OCI-LY3 (cell line): ENCODE measurements around the gene ZRANB2.

Source experiments
- H2AFZ ChIP-seq: fragments of 200-600, 300-600 bp; shearing (Covaris generic); 2 replicates; pipeline ENCODE4 v1.6.0; 2014; ENCODE audit warnings: antibody characterized with exemption, low read depth, low read length
- H3K27ac ChIP-seq: fragments of 200-600, 300-600 bp; sonication (generic); 2 replicates; pipeline ENCODE4 v1.5.1; 2014; ENCODE audit warnings: mild to moderate bottlenecking, low read length, moderate library complexity, mixed read lengths
- H3K27me3 ChIP-seq: fragments of 200-600, 300-600 bp; sonication (generic); 2 replicates; pipeline ENCODE4 v1.6.1; 2014; ENCODE audit warnings: low read depth, low read length, mixed read lengths
- H3K36me3 ChIP-seq: fragments of 200-600, 300-600 bp; sonication (generic); replicated peaks from 2 replicates; pipeline ENCODE3; 2014; ENCODE audit warnings: low read depth, low read length, mixed read lengths
- H3K4me1 ChIP-seq: fragments of 300-600, 200-600 bp; sonication (generic); 2 replicates; pipeline ENCODE4 v1.6.1; 2014; ENCODE audit warnings: low read length, mixed read lengths
- H3K4me2 ChIP-seq: fragments of 200-600, 300-600 bp; sonication (generic); 2 replicates; pipeline ENCODE4 v1.6.1; 2014; ENCODE audit warnings: low read length, mixed read lengths
- H3K4me3 ChIP-seq: fragments of 300-600, 200-600 bp; sonication (generic); 2 replicates; pipeline ENCODE4 v1.5.1; 2014; ENCODE audit warnings: antibody characterized with exemption, mild to moderate bottlenecking, low read length, moderate library complexity
- H3K79me2 ChIP-seq: fragments of 300-600, 200-600 bp; shearing (Covaris generic); 2 replicates; pipeline ENCODE4 v1.6.1; 2014; ENCODE audit warnings: mild to moderate bottlenecking, low read length, mixed read lengths
- H3K9ac ChIP-seq: fragments of 300-600, 200-600 bp; shearing (Covaris generic); 2 replicates; pipeline ENCODE4 v1.6.0; 2014; ENCODE audit warnings: mild to moderate bottlenecking, low read length, moderate library complexity
- H3K9me3 ChIP-seq: fragments of 200-600, 300-600 bp; shearing (Covaris generic); 2 replicates; pipeline ENCODE4 v1.6.1; 2014; ENCODE audit warnings: low read length, mixed read lengths; ENCODE audit not compliant: insufficient read depth
- H4K20me1 ChIP-seq: fragments of 200-600, 300-600 bp; sonication (generic); 2 replicates; pipeline ENCODE4 v1.6.1; 2016; ENCODE audit warnings: low read length, mixed read lengths; ENCODE audit not compliant: insufficient read depth
- CTCF ChIP-seq: fragments of 200-600, 300-600 bp; sonication (generic); IDR thresholded peaks from 2 replicates; pipeline ENCODE4 v1.5.1; 2014; ENCODE audit warnings: antibody characterized with exemption, low read length, low read depth
- EZH2phosphoT487 ChIP-seq: fragments of 200-600 bp; shearing (Covaris generic); IDR thresholded peaks from 2 replicates; pipeline ENCODE4 v1.6.1; 2018; ENCODE audit warnings: antibody characterized with exemption, mixed run types, low read depth

Gene ZRANB2

GRCh38 chr1:71094913-71095312, 14.1 kb upstream of the ZRANB2 start:
- Histone ChIP-seq H3K4me2 (no peak overlapping the region), H3K9ac (no peak overlapping the region), H3K27me3 (no peaks in the 10 kb centered on the region), H3K9me3 (no peaks in the 10 kb centered on the region), H3K4me3 (no peak overlapping the region), H3K27ac (no peak overlapping the region), H3K4me1 (no peaks in the 10 kb centered on the region), H3K79me2 (no peaks in the 10 kb centered on the region), H4K20me1 (no peaks in the 10 kb centered on the region), H2AFZ (no peak overlapping the region), H3K36me3 (no peaks in the 10 kb centered on the region)
- no peak for TF ChIP-seq CTCF
- TF ChIP-seq EZH2phosphoT487, result no peak

GRCh38 chr1:71093938-71094337, 13.1 kb upstream of the ZRANB2 start:
- Histone ChIP-seq H3K27me3 (no peaks in the 10 kb centered on the region), H3K9ac (no peak overlapping the region), H2AFZ (no peak overlapping the region), H3K4me2 (no peak overlapping the region), H3K4me3 (no peak overlapping the region), H4K20me1 (no peaks in the 10 kb centered on the region), H3K4me1 (no peaks in the 10 kb centered on the region), H3K79me2 (no peaks in the 10 kb centered on the region), H3K27ac (no peak overlapping the region), H3K36me3 (no peaks in the 10 kb centered on the region), H3K9me3 (no peaks in the 10 kb centered on the region)
- no peak for TF ChIP-seq EZH2phosphoT487
- TF ChIP-seq CTCF, result peak; percentile 30

GRCh38 chr1:71089536-71090270, 8.9 kb upstream of the ZRANB2 start:
- TF ChIP-seq CTCF, result no peak
- Histone ChIP-seq H3K27ac (no peak overlapping the region), H2AFZ (no peak overlapping the region), H3K9ac (no peak overlapping the region), H3K4me1 (no peaks in the 10 kb centered on the region), H3K4me3 (no peak overlapping the region), H3K79me2 (no peaks in the 10 kb centered on the region), H3K36me3 (no peaks in the 10 kb centered on the region), H3K4me2 (no peak overlapping the region), H4K20me1 (no peaks in the 10 kb centered on the region), H3K9me3 (no peaks in the 10 kb centered on the region), H3K27me3 (no peaks in the 10 kb centered on the region)

- no peak for TF ChIP-seq EZH2phosphoT487
- Histone ChIP-seq H3K36me3 (no peaks in the 10 kb centered on the region), H3K4me3 (no peak overlapping the region), H3K4me1 (no peaks in the 10 kb centered on the region), H2AFZ (no peak overlapping the region), H3K79me2 (no peaks in the 10 kb centered on the region), H4K20me1 (no peaks in the 10 kb centered on the region), H3K27me3 (no peaks in the 10 kb centered on the region), H3K4me2 (no peak overlapping the region), H3K9me3 (no peaks in the 10 kb centered on the region), H3K9ac (no peak overlapping the region), H3K27ac (no peak overlapping the region)
These were observed 7.9 kb upstream of the ZRANB2 start for GRCh38 chr1:71088645-71089287.
